HG03442 (cell line): Measurements from ENCODE around the gene GPR37L1.
"Not testable (repeated sequence)": the region's sequence is repeated elsewhere in the genome, so short reads cannot be mapped to it uniquely, and the experiment has no call there.

Experiments
- ATAC-seq: cut with Tn5 transposase; IDR thresholded peaks from one replicate; pipeline ENCODE4 v1.9.1; 2021; ENCODE audit warnings: mild to moderate bottlenecking, moderate library complexity; ENCODE audit not compliant: unreplicated experiment

GPR37L1 gene

GRCh38 chr1:202133001-202133400 is 10.3 kb downstream of the GPR37L1 start:
- no peak for ATAC-seq

- ATAC-seq, result no peak
Observed at GRCh38 chr1:202133496-202133895, 10.8 kb downstream of the GPR37L1 start.

- ATAC-seq, result no peak
Observed at GRCh38 chr1:202133989-202134388, 11.3 kb downstream of the GPR37L1 start.

GRCh38 chr1:202134645-202135172 is 12.0 kb downstream of the GPR37L1 start:
- no peak for ATAC-seq

- ATAC-seq, result peak; percentile 64
Observed at GRCh38 chr1:202135221-202135721, 12.6 kb downstream of the GPR37L1 start.

GRCh38 chr1:202140833-202141232 is 18.1 kb downstream of the GPR37L1 start:
- no peak for ATAC-seq

- not testable (repeated sequence) for ATAC-seq
Observed at GRCh38 chr1:202141468-202141867, 18.8 kb downstream of the GPR37L1 start.

GRCh38 chr1:202143011-202143767 is 20.5 kb downstream of the GPR37L1 start:
- ATAC-seq, result no peak

GRCh38 chr1:202143768-202144401 is 21.2 kb downstream of the GPR37L1 start:
- ATAC-seq, result peak; percentile 44

- peak; percentile 53 for ATAC-seq
Observed at GRCh38 chr1:202144402-202145067, 21.8 kb downstream of the GPR37L1 start, which contains the start of gene ARL8A. ARL8A (minus strand) TSS chr1:202144737; CDS start chr1:202144572, 165 bp downstream.

GRCh38 chr1:202145068-202145743 is 22.5 kb downstream of the GPR37L1 start:
- ATAC-seq, result no peak

GRCh38 chr1:202145744-202146140 is 23.0 kb downstream of the GPR37L1 start:
- not testable (repeated sequence) for ATAC-seq

- ATAC-seq, result no peak
Observed at GRCh38 chr1:202146279-202146678, 23.6 kb downstream of the GPR37L1 start.

GRCh38 chr1:202146993-202147392 is 24.3 kb downstream of the GPR37L1 start:
- no peak for ATAC-seq

- ATAC-seq, result no peak
Observed at GRCh38 chr1:202148391-202148790, 25.7 kb downstream of the GPR37L1 start.

GRCh38 chr1:202149566-202149965 is 26.8 kb downstream of the GPR37L1 start:
- ATAC-seq, result no peak

GRCh38 chr1:202150187-202150586 is 27.5 kb downstream of the GPR37L1 start:
- no peak for ATAC-seq

- ATAC-seq, result no peak
Observed at GRCh38 chr1:202150602-202151001, 27.9 kb downstream of the GPR37L1 start.

GRCh38 chr1:202151045-202151444 is 28.3 kb downstream of the GPR37L1 start:
- no peak for ATAC-seq

GRCh38 chr1:202152399-202152798 is 29.7 kb downstream of the GPR37L1 start:
- ATAC-seq, result no peak

GRCh38 chr1:202153284-202153683 is 30.6 kb downstream of the GPR37L1 start:
- no peak for ATAC-seq
